NCI-H1436 treated with DMSO at 0.1 percent for 48 hours (cell line): ENCODE results near the gene SLC2A10.
A peak's percentile ranks its signal among the peaks of the same experiment; 100 is the strongest.

ENCODE experiments used
- DNase-seq: peaks from one replicate; lab custom pipeline; 2025; lab: John Stamatoyannopoulos, UW

The SLC2A10 gene

GRCh38 chr20:46682063-46682821 is 27.2 kb upstream of the SLC2A10 start:
- no peak for DNase-seq

- no peak for DNase-seq
Observed at GRCh38 chr20:46683011-46683667, 26.3 kb upstream of the SLC2A10 start.

DNA sequence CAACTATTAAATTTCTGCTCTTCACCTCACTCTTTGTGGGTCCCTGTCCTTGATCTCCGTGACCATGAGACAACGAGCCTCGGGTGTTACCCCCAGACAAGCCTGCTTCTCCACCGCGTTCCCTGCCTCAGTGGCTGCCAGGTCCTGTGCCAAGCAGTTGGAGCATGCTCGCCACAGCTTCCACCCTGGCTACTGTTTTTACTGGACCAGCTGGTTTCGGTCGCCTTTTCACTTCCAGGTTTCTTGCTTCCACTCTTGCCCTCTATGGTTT is 25.8 kb upstream of the SLC2A10 start:
- DNase-seq, result no peak

DNA sequence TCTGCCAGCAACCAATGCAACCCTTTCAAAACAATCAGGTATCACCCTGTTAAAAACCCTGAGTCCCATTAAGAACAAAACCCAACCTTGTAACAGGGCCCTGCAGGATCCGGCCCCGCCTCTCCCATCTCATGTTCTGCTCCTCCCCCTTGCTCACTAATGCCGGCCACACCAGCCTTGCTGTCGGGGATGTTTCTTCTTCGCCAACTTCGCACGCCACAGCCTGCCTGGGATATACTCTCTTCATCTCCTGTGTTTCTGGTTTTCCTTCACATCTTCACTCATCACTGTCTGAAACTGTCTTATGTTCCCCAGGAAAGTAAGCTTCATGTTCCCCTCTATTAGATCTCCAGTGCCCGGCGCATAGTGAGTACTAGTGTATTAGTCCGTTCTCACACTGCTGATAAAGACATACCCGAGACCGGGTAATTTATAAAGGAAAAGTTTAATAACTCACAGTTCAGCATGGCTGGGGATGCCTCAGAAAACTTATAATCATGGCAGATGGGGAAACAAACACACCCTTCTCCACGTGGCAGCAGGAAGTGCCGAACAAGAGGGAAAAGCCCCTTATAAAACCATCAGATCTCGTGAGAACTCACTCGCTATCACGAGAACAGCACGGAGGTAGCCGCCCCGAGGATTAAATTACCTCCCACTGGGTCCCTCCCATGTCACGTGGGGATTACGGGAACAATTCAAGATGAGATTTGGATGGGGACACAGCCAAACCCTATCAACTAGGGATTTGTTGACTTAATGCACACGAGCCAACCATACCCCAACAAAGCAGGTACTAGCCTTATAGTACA is 25.3 kb upstream of the SLC2A10 start:
- DNase-seq, result no peak

- no peak for DNase-seq
Observed at GRCh38 chr20:46688151-46689081, 21.0 kb upstream of the SLC2A10 start.

DNA sequence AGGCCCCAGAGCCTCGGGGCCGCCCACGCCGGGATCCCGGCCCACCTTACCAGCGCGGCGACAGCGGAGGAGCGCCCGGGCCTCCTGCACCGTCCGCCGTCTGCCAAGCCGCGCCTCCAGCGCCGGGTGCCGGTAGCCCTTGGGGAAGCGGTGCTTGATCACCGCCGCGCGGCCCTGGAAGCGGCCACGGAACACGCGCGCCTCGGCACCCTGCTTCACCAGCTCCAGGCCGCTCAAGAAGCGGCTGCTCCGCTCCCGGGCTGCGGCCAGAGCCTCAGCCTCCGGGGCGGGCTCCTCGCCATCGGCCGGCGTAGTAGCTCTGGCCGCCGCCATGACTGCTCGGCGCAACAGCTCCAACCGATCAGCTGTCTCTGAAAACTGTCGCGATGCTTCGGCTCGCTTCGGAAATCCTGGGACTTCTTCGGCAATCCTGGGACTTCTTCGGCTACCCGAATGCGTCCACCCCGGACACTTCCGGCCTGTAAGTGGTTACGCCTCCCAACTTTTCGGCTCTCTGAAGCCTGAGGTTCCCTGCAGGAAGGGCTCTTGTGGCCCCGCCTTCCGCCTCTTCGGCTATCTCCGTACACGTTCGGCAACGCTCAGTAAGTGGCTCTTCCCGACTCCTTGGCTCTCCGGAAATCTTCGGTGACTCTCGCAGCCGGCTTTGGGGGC is 20.2 kb upstream of the SLC2A10 start, which contains the start of gene TP53RK:
Gene TP53RK (minus strand): TSS at position 363 of the 672 bp plus-strand sequence. CDS start 30 bp downstream, at position 333.
- DNase-seq, result peak; percentile 92

DNA sequence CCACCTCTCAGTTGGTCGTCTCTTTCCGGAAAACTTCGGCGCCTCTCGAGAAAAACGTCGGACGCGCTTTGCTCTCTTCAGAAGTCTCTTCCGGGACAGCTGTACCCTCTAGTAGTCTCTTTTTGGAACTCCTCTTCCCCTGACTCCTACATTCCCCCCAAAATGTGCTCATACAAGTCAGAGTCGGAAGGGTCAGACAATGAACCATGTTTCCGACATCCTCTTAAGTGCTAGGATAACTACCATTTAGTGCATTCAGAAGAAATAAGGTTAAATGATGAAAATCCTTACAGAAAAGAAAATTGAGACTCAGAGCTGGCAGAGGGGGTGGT is 19.7 kb upstream of the SLC2A10 start:
- no peak for DNase-seq

DNA sequence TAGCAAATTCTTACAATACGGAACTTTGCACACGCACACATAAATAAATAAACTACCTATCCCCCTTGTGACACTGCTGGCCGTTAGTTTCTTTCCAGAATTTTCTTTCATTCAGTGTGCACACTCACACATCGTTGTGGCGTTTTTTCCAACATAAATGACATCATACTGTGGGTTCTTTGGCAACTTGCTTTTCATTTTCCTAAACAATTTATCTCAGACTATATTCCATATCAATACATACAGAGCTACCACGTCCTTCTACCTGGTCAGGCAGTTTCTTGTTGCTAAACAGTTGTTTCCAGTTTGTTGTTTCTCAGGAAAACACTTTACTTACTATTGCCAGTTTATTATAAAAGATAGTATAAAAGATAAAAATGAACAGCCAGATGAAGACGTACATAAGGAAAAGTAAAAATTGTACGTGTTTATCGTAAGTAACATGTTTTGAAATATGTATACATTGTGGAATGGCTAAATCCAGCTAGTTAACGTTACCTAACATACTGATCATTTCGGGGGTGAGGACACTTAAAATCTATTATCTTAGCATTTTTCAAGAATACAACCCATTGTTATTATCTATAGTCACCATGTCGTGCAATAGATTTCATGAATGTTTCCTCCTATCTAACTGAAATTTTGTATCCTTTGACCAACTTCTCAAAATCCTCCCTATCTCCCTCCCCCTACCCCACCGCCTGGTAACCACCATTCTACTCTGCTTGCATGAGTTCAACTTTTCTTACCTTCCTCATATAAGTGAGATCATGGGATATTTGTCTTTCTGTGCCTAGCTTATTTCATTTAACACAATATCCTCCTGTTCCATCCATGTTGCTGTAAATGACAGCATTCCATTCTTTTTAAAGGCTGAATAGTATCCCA is 19.0 kb upstream of the SLC2A10 start:
- no peak for DNase-seq

DNA sequence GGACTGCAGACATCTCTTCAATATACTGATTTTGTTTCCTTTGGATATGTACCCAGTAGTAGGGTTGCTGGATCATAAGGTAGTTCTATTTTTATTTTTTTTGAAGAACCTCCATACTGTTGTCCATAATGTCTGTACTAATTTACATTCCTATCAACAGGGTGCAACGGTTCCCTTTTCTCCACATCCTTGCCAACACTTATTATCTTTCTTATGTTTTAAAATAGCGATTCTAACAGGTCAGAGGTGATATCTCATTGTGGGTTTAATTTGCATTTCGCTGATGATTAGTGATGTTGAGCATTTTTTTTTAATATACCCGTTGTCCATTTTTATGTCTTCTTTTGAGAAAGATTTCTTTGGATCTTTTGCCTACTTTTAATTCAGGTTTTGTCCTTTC is 18.3 kb upstream of the SLC2A10 start:
- no peak for DNase-seq

DNA sequence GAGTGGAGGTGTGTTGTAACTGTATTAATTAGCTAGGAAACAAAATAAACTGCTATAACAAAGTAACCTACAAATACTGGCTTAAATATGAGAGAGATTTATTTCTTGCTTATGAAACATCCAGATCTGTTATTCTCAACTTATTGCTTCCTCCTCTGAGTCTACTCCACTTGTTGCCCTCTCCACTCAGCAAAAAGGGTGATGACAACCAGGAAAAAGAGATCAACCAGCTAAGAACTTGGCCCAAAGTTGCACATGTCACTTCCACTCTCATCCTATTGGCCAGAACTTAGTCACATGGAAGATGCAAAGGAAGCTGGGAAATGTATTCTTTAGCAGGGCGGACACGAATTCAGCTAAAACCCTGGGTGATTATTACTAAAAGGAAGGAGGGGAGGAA is 15.0 kb upstream of the SLC2A10 start:
- DNase-seq, result no peak

DNA sequence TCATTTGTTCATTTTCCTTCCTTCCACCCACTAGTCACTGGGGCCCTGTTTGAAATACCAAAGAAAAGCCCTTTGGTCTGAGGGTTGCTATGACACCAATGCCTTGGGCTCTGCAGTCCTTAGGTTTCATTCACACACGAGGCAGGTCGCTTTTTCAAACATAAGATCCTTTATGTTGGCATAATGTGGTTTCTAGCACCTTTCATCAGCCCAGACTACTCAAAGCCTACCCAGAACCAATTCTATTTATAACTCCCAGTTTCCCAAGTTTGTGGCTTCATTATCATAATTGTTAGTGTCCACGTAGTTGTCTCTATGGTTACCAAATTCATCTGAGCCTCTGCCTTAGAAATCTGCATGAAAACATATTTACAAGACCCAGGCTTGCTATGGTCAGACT is 13.6 kb upstream of the SLC2A10 start:
- no peak for DNase-seq

GRCh38 chr20:46696791-46697279 is 12.6 kb upstream of the SLC2A10 start:
- no peak for DNase-seq

DNA sequence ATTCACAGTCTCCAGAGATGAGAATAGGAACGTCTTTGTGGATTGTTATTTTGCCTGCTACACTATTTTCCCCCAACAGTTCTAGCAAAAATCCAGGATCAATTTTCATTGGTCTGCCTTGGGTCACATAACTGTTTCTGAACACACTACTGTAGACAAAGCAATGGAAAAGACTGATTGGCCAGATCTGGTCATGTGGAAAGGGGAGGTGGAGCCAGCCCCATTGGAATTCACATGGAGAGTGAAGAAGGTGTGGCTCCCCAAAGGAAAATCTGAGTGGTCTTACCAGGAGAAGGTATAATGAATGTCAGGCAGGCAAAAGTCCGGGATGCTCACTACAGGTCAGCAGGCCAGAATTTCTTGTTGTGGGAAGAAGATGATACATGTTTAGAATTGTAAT is 10.7 kb upstream of the SLC2A10 start:
- DNase-seq, result no peak

- DNase-seq, result no peak
Observed at GRCh38 chr20:46699651-46700359, 9.6 kb upstream of the SLC2A10 start.

GRCh38 chr20:46700481-46700880 is 9.0 kb upstream of the SLC2A10 start:
- DNase-seq, result no peak

DNA sequence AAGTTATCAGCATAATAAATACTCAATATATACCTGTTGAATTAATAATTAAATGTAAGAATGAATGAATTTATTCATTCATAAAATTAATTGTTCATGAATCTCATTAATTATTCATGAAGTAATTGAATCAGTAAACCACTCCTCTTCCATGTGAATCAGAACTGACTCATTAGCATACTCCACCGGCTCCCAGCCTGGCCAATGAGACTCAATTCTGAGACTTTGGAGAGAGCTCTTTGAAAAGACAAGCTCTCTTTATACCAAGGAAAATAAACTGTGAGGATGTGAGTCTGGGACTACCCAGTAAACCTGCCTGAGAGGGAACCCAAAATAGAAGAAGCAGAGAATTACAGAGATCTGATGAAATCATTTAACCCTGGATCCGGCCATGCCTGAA is 8.4 kb upstream of the SLC2A10 start:
- DNase-seq, result no peak

GRCh38 chr20:46701556-46701955 is 7.9 kb upstream of the SLC2A10 start:
- DNase-seq, result no peak

- no peak for DNase-seq
Observed at GRCh38 chr20:46701986-46702385, 7.5 kb upstream of the SLC2A10 start.

DNA sequence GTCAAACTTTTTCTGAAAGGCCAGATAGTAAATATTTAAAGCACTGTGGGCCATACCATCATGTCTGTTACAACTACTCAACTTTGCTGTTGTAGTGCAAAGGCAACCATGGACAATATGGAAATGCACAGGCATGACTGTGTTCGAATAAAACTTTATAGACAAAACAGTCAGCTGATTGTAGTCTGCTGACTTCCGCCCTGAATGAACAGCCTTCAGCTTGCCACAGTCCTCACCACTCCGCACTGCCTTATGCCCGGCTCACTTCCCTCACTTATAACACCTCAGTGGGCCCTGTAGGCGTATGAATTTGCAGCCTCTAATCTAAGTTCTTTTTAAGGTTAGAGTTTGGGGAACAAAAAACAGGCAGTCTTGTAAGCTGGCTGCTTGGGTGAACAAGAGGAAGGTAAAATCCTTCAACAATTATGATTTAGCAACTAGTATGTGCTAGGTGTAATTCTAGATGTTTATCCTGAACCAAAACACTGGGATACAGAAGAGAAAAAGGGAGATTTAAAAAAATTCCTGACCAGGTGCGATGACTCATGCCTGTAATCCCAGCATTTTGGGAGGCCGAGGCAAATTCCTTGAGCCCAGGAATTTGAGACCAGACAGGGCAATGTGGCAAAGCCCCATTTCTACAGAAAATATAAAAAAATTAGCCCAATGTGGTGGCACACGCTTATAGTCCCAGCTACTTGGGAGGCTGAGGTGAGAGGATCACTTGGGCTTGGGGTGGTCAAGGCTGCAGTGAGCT is 6.8 kb upstream of the SLC2A10 start:
- DNase-seq, result no peak
